Activated effector memory CD4-positive, alpha-beta T cell treated with Interleukin-2 at 50 U/mL for 16 hours (primary cell): ENCODE measurements around the gene STARD9.
A peak's percentile ranks its signal among the peaks of the same experiment; 100 is the strongest.
"Not testable (repeated sequence)": the region's sequence is repeated elsewhere in the genome, so short reads cannot be mapped to it uniquely, and the experiment has no call there.

Experiments
- DNase-seq: peaks from one replicate; pipeline ENCODE4 v3.0.0-alpha.2; 2020

STARD9 gene

GRCh38 chr15:42632105-42632675, 56.8 kb downstream of the STARD9 start:
- no peak for DNase-seq

DNA sequence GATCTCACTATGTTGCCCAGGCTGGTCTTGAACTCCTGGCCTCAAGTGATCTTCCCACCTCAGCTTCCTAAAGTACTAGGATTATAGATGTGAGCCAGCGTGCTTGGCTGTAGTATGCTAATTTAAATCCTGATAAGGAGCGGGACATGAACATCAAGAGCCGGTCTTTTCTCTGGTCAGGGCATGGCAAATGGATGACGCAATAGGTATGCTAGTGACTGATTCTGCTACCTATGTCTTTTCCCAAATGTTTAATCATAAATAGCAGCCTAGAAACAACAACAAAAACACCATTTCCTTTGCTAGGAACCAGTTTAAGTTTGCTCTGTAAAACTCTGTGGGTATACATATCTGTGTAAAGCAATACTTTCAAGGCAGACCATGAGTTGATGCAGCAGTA, 64.7 kb downstream of the STARD9 start:
- no peak for DNase-seq

- peak; percentile 10 for DNase-seq
These were observed 75.0 kb downstream of the STARD9 start for GRCh38 chr15:42650208-42651066.

GRCh38 chr15:42665827-42666226, 90.4 kb downstream of the STARD9 start:
- DNase-seq: no peak

DNA sequence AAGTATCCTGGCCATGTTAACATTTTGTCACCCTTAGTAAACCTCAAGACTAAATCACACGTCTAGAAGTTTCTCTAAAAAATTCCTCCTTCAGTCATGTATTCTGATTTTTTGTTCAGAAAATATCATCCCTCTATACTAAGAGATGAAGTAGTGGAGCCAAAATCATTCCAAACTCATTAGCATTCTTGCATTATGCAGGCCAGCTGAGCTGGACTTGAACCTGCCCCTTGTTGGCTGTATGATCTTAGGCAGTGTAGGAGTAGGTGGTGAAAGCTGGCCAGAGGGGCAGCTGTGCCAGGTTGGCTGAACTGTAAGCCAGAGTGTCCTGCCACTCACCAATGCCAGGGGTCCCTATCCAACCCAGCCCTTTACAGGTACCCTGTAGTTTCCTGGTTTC, 92.4 kb downstream of the STARD9 start:
- no peak for DNase-seq

GRCh38 chr15:42670451-42670850, 95.0 kb downstream of the STARD9 start:
- DNase-seq: no peak

GRCh38 chr15:42672444-42672843, 97.0 kb downstream of the STARD9 start:
- DNase-seq: no peak

GRCh38 chr15:42674472-42674871, 99.1 kb downstream of the STARD9 start:
- DNase-seq: no peak

DNA sequence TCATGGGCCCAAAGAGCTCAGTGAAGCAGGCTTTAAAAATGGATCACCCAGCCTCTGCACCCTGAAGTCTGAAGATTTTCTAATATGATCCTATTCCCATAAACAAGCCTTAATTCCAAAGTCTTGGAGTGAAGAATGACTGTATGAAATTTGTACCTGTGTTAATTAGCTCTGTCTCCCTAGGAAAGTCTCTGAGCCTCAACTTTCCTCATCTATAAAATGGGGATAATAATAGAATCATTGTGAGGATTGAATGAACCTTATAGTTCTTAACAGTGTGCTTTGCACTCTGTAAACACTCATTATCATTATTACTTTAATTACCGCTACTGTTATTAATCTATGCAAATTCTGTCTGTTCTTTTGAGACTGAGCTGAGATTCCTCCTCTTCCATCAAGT, 99.6 kb downstream of the STARD9 start:
- no peak for DNase-seq

GRCh38 chr15:42679285-42680141, 104.1 kb downstream of the STARD9 start:
- DNase-seq: no peak

DNA sequence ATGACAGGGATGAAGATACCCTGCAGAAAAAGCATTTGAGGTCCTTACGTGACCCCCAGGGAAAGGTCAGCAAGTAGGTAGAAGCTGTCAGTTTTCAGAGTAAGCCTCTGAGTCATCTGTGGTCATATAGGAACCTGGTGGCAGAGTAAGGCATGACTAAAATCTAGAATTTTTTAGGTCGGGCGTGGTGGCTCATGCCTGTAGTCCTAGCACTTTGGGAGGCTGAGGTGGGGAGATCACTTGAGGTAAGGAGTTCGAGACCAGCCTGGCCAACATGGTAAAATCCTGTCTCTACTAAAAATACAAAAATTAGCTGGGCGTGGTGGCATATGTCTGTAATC, 104.7 kb downstream of the STARD9 start:
- DNase-seq: not testable (repeated sequence)

- no peak for DNase-seq
These were observed 105.7 kb downstream of the STARD9 start for GRCh38 chr15:42681119-42681518.

GRCh38 chr15:42686281-42686680, 110.9 kb downstream of the STARD9 start:
- DNase-seq: no peak

GRCh38 chr15:42687740-42688139, 112.3 kb downstream of the STARD9 start:
- no peak for DNase-seq

GRCh38 chr15:42688301-42688700, 112.9 kb downstream of the STARD9 start:
- DNase-seq: no peak

GRCh38 chr15:42691308-42691707, 115.9 kb downstream of the STARD9 start:
- no peak for DNase-seq

DNA sequence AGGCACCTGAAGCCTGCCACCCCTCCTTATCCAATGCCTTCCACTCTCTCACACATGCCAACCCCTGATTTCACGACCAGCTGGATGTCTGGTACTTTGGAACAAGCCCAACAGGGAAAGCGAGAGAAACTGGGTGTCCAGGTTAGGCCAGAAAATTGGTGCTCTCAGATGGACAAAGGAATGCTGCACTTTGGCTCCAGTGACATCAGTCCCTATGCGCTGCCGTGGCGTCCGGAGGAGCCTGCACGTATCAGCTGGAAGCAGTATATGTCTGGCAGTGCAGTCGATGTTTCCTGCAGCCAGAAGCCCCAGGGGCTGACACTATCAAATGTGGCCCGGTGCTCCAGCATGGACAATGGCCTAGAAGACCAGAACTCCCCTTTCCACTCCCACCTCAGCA, 116.4 kb downstream of the STARD9 start:
- DNase-seq: no peak

- no peak for DNase-seq
These were observed 117.1 kb downstream of the STARD9 start for GRCh38 chr15:42692536-42692935.

GRCh38 chr15:42692997-42693396, 117.6 kb downstream of the STARD9 start:
- DNase-seq: no peak

DNA sequence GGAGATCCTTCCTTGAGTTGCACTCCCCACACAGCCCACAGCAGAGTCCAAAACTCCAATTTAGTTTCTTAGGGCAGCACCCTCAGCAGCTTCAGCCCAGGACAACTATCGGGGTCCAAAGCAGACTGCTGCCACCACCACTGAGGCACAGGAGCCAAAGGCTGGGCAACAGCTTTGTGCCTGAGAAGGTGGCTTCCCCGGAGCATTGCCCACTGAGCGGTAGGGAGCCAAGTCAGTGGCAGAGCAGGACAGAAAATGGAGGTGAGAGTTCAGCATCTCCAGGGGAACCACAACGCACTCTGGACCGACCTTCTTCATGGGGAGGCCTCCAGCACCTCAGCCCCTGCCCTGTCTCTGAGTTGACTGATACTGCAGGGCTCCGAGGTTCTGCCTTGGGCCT, 118.1 kb downstream of the STARD9 start:
- DNase-seq: no peak

GRCh38 chr15:42693942-42694341, 118.5 kb downstream of the STARD9 start:
- DNase-seq: no peak

DNA sequence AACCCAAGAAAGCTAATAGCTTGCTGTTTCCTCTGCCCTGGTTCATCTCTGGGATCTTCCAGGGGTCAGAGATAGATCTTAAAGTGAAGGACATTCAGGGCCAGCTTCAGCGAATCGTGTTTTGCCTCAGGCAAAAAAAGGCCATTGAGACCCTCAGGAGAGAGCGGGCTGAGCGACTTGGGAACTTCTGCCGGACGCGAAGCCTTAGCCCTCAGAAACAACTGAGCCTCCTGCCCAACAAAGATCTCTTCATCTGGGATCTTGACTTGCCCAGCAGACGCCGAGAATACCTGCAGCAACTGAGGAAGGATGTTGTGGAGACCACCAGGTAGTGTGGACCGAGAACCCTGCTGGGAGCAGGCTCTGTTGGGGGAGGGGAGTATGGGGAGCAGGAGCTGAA, 119.0 kb downstream of the STARD9 start:
- no peak for DNase-seq

DNA sequence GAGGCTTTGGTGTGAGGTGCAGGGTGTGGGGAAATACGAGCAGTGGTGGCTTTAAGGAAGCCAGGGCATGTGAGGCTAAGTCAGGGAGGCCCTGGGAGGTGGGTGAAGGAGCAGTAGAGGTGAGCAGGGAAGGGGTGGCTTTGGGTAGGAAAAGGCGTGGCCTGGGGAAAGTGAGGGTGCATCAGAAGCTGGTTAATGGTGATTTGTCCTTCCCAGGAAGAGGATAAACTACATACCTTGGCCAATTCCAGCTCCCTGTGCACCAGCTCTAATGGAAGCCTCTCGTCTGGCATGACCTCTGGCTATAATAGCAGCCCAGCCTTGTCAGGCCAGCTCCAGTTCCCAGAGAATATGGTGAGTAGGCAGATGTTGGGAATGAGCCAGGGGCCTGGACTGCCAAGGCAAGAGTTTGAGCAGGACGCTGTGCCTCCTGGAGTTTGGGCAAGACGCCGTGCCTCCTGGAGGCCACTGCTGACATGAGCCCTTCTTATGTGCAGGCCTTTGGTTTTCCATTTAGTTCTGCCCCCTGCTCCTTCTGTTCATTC, 120.2 kb downstream of the STARD9 start:
- DNase-seq: no peak

DNA sequence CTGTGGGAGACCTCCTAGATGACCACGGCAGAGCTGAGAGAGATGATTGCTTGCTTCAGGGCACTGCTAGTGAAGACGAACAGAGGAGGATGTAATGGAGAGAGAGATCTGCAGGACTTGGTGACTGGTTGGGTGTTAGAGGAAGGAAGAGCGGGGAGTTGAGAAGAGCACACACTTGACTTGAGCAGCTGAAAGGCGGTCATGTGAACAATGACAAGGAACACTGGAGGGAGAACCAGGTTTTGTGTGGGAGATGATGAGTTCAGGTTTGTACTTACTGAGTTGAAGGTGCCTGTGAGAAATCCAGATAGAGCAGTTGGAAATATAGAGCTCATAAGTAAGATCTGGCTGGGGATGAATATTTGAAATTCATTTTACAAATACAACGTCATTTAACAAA, 121.2 kb downstream of the STARD9 start:
- no peak for DNase-seq
